ENCODE measurements around the gene CYP2A7. TPM values are rescaled to one million over a fixed set of nuclear protein-coding genes. Genes with fewer than 3 reads are reported as not detected.
A peak's percentile ranks its signal among the peaks of the same experiment; 100 is the strongest.
"Not testable (repeated sequence)": the region's sequence is repeated elsewhere in the genome, so short reads cannot be mapped to it uniquely, and the experiment has no call there.

CYP2A7 gene
- total and polyA plus RNA-seq, 9 donors = 0.37 to 1.6 (median 0.61) TPM; not detected in 3

GRCh38 chr19:40874874-40875273 lies 7.2 kb downstream of the CYP2A7 start:
- H3K36me3 ChIP-seq; H3K4me1 ChIP-seq (ENCODE audit: insufficient read depth); H3K27me3 ChIP-seq; H3K27ac ChIP-seq; H3K4me3 ChIP-seq; DNase-seq; intact Hi-C loops (cut with DNase I); H3K9me3 ChIP-seq: not testable (repeated sequence)
- WGBS, 3 donors = 78 to 92% (median 85%) methylated on average over 2 of the region's 4 CpGs

DNA sequence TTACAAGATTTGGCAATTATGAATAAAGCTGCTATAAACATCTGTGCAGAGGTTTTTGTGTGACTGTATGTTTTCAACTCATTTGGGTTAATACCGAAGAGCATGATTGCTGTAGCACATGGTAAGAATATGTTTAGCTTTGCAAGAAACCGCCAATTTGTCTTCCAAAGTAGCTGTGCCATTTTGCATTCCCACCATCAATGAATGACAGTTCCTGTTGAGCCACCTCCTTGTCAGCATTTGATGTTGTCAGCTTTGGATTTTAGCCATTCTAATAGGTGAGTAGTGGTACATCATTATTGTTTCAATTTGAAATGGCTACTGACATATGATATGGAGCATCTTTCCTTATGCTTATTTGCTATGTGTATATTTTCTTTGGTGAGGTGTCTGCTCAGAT lies 8.2 kb downstream of the CYP2A7 start:
- H3K9me3 ChIP-seq; intact Hi-C loops (cut with DNase I); H3K27me3 ChIP-seq; H3K36me3 ChIP-seq; H3K4me3 ChIP-seq; DNase-seq; H3K27ac ChIP-seq; H3K4me1 ChIP-seq (ENCODE audit: insufficient read depth): not testable (repeated sequence)
- 87 to 96% (median 92%) methylated on average over 2 of the region's 2 CpGs for WGBS, 3 donors

DNA sequence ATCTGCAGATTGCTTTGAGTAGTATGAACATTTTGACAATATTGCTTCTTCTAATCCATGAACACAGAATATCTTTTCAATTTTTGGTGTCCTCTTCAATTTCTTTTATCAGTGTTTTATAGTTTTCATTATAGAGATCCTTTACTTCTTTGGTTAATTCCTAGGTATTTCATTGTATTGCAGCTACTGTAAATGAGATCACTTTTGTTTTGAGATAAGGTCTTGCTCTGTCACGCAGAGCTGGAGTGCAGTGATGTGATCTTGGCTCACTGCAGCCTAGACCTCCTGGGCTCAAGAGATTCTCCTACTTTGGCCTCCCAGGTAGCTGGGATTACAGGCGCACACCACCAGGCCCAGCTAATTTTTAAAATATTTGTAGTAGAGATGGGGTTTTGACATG lies 9.8 kb downstream of the CYP2A7 start:
- intact Hi-C loops (cut with DNase I) = no loop called here
- Histone ChIP-seq H3K36me3 (no peaks in the 10 kb centered on the region), H3K4me3 (no peak overlapping the region), H3K4me1 (ENCODE audit: insufficient read depth) (no peaks in the 10 kb centered on the region), H3K9me3 (no peaks in the 10 kb centered on the region), H3K27me3 (no peaks in the 10 kb centered on the region), H3K27ac (no peak overlapping the region)
- TF ChIP-seq CTCF (IDR thresholded peaks at IDR 0.05) (no peak), POLR2A (IDR thresholded peaks at IDR 0.05) (no peak), EP300 (IDR thresholded peaks at IDR 0.05) (no peak)
- no peak for DNase-seq
- WGBS, 3 donors = 67 to 75% (median 70%) methylated on average over 2 of the region's 2 CpGs

DNA sequence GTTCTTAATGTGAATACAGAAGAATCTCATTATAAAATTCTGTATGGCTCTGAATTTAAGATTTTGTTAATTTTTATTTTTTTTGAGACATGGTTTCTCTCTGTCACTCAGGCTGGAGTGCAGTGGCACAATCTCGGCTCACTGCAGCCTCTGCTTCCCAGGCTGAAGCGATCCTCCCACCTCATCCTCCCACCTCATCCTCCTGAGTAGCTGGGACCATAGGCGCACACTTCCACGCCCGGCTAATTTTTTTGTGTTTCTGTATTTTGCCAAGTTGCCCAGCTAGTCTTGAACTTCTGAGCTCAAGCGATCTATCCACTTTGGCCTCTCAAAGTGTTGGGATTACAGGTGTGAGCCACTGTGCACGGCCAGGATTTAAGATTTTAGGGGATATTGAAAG lies 14.3 kb downstream of the CYP2A7 start:
- DNase-seq = no peak
- intact Hi-C loops (cut with DNase I) = loop anchor here in 1 of 4 donors (10.0 kb wide), 1 partner anchor 57 kb away; no protein-coding TSS in a partner anchor
- no peaks in the 10 kb centered on the region for H3K36me3 ChIP-seq
- H3K4me1 ChIP-seq (ENCODE audit: insufficient read depth) = peaks cover 4% of the 10 kb centered on the region
- H3K27ac ChIP-seq = no peak overlapping the region
- TF ChIP-seq POLR2A (IDR thresholded peaks at IDR 0.05) (no peak), CTCF (IDR thresholded peaks at IDR 0.05) (no peak), EP300 (IDR thresholded peaks at IDR 0.05) (no peak)
- H3K4me3 ChIP-seq = no peak overlapping the region
- WGBS, 3 donors = 67 to 73% (median 70%) methylated on average over 7 of the region's 7 CpGs
- no peaks in the 10 kb centered on the region for H3K9me3 ChIP-seq
- H3K27me3 ChIP-seq = no peaks in the 10 kb centered on the region

GRCh38 chr19:40864739-40865496 lies 17.1 kb downstream of the CYP2A7 start:
- not testable (repeated sequence) for DNase-seq, H3K27me3 ChIP-seq, H3K4me3 ChIP-seq, H3K36me3 ChIP-seq, H3K9me3 ChIP-seq
- H3K27ac ChIP-seq = peak overlapping the region in 1 of 2 donors; percentile 50
- peaks cover 12% of the 10 kb centered on the region for H3K4me1 ChIP-seq (ENCODE audit: insufficient read depth)
- intact Hi-C loops (cut with DNase I) = loop anchor here in 1 of 4 donors (10.0 kb wide), 1 partner anchor 60 kb away; no protein-coding TSS in a partner anchor
- 26 to 36% (median 29%) methylated on average over 9 of the region's 9 CpGs for WGBS, 3 donors

GRCh38 chr19:40862785-40863184 lies 19.2 kb downstream of the CYP2A7 start:
- whole genome bisulfite sequencing, 3 donors = 37 to 48% (median 43%) methylated on average over 4 of the region's 4 CpGs
- DNase-seq = no peak
- Histone ChIP-seq H3K36me3 (no peaks in the 10 kb centered on the region), H3K27me3 (no peaks in the 10 kb centered on the region), H3K27ac (peak overlapping the region in 1 of 2 donors; percentile 4), H3K9me3 (no peaks in the 10 kb centered on the region), H3K4me3 (no peak overlapping the region), H3K4me1 (ENCODE audit: insufficient read depth) (peaks cover 12% of the 10 kb centered on the region)
- intact Hi-C loops (cut with DNase I) = loop anchor here in 1 of 4 donors (10.0 kb wide), 1 partner anchor 62 kb away; no protein-coding TSS in a partner anchor
- TF ChIP-seq POLR2A (IDR thresholded peaks at IDR 0.05) (no peak), CTCF (IDR thresholded peaks at IDR 0.05) (no peak)
